Stimulated activated CD8-positive, alpha-beta memory T cell treated with anti-CD3 and anti-CD28 coated beads, Interleukin-15, amount 100 ng/mL, for 48 hours (primary cell): ENCODE data around the gene UMAD1.
A peak's percentile ranks its signal among the peaks of the same experiment; 100 is the strongest.

Source experiments
- DNase-seq, 2 donors: peaks; one replicate each; pipeline ENCODE4 v3.0.0-alpha.2; 2020; ENCODE audit warnings: low read depth in 2 of 2

Gene UMAD1

GRCh38 chr7:7688956-7689355 lies 48.4 kb downstream of the UMAD1 start:
- DNase-seq: no peak

- DNase-seq: no peak
Observed at GRCh38 chr7:7693881-7694280, 53.3 kb downstream of the UMAD1 start.

GRCh38 chr7:7694542-7694941 lies 54.0 kb downstream of the UMAD1 start:
- no peak for DNase-seq

- DNase-seq: no peak
Observed at GRCh38 chr7:7695111-7695817, 54.7 kb downstream of the UMAD1 start.

GRCh38 chr7:7696458-7697119 lies 56.0 kb downstream of the UMAD1 start:
- DNase-seq: no peak

- no peak for DNase-seq
Observed at GRCh38 chr7:7698930-7699329, 58.4 kb downstream of the UMAD1 start.

- no peak for DNase-seq
Observed at GRCh38 chr7:7699380-7699779, 58.8 kb downstream of the UMAD1 start.

- DNase-seq: no peak
Observed at GRCh38 chr7:7699970-7700369, 59.4 kb downstream of the UMAD1 start.

- DNase-seq: no peak
Observed at GRCh38 chr7:7701527-7701926, 61.0 kb downstream of the UMAD1 start.

GRCh38 chr7:7702826-7703225 lies 62.3 kb downstream of the UMAD1 start:
- no peak for DNase-seq

GRCh38 chr7:7703427-7703826 lies 62.9 kb downstream of the UMAD1 start:
- no peak for DNase-seq

- no peak for DNase-seq
Observed at GRCh38 chr7:7704867-7705266, 64.3 kb downstream of the UMAD1 start.

GRCh38 chr7:7705318-7705717 lies 64.8 kb downstream of the UMAD1 start:
- DNase-seq: no peak

GRCh38 chr7:7706101-7706511 lies 65.6 kb downstream of the UMAD1 start:
- DNase-seq: no peak

- DNase-seq: no peak
Observed at GRCh38 chr7:7706556-7707172, 66.1 kb downstream of the UMAD1 start.

- DNase-seq: no peak
Observed at GRCh38 chr7:7707246-7707645, 66.7 kb downstream of the UMAD1 start.

- DNase-seq: no peak
Observed at GRCh38 chr7:7707806-7708205, 67.3 kb downstream of the UMAD1 start.

- DNase-seq: no peak
Observed at GRCh38 chr7:7709291-7709690, 68.7 kb downstream of the UMAD1 start.

GRCh38 chr7:7710469-7710868 lies 69.9 kb downstream of the UMAD1 start:
- DNase-seq: no peak

- no peak for DNase-seq
Observed at GRCh38 chr7:7713730-7714129, 73.2 kb downstream of the UMAD1 start.

GRCh38 chr7:7718492-7718891 lies 77.9 kb downstream of the UMAD1 start, which contains the start of gene RPA3:
TSS of gene RPA3 (minus strand) at chr7:7718607. CDS start at chr7:7640418, 78,189 bp downstream.
- no peak for DNase-seq

GRCh38 chr7:7719236-7719635 lies 78.7 kb downstream of the UMAD1 start:
- DNase-seq: peak; percentile 8 to 35

GRCh38 chr7:7720193-7720592 lies 79.6 kb downstream of the UMAD1 start:
- DNase-seq: no peak
